Mucosa of rectum (tissue), 2 donors: ENCODE data around the gene RREB1.

Experiments used
- H3K27ac ChIP-seq, 2 donors: one replicate each; pipeline ENCODE4 v1.7.0; 2013; ENCODE audit warnings: inconsistent platforms in 2 of 2, low read depth in 2 of 2, low read length in 2 of 2
- H3K27me3 ChIP-seq, 2 donors: one replicate each; pipeline ENCODE4 v1.7.0; 2013; ENCODE audit warnings: low read length in 2 of 2; ENCODE audit not compliant: control insufficient read depth in 2 of 2, insufficient read depth in 2 of 2
- H3K36me3 ChIP-seq, 2 donors: one replicate each; pipeline ENCODE4 v1.7.0; 2013; ENCODE audit warnings: low read length in 2 of 2; ENCODE audit not compliant: control insufficient read depth in 2 of 2, insufficient read depth in 2 of 2
- H3K4me1 ChIP-seq, 2 donors: one replicate each; pipeline ENCODE4 v1.7.0; 2013; ENCODE audit warnings: low read length in 2 of 2, mild to moderate bottlenecking in 1 of 2; ENCODE audit not compliant: control insufficient read depth in 2 of 2, insufficient read depth in 2 of 2
- H3K4me3 ChIP-seq, 2 donors: one replicate each; pipeline ENCODE4 v1.7.0; 2013; ENCODE audit warnings: low read length in 2 of 2
- H3K9ac ChIP-seq, 2 donors: one replicate each; pipeline ENCODE4 v1.7.0; 2013; ENCODE audit warnings: low read length in 2 of 2, low read depth in 1 of 2, mild to moderate bottlenecking in 1 of 2
- H3K9me3 ChIP-seq, 2 donors: one replicate each; pipeline ENCODE4 v1.7.0; 2013; ENCODE audit warnings: low read length in 2 of 2; ENCODE audit not compliant: control insufficient read depth in 2 of 2
- donor health status: healthy.
- donor health status: Normal muscosa, but diverticular disease.

The RREB1 gene

DNA sequence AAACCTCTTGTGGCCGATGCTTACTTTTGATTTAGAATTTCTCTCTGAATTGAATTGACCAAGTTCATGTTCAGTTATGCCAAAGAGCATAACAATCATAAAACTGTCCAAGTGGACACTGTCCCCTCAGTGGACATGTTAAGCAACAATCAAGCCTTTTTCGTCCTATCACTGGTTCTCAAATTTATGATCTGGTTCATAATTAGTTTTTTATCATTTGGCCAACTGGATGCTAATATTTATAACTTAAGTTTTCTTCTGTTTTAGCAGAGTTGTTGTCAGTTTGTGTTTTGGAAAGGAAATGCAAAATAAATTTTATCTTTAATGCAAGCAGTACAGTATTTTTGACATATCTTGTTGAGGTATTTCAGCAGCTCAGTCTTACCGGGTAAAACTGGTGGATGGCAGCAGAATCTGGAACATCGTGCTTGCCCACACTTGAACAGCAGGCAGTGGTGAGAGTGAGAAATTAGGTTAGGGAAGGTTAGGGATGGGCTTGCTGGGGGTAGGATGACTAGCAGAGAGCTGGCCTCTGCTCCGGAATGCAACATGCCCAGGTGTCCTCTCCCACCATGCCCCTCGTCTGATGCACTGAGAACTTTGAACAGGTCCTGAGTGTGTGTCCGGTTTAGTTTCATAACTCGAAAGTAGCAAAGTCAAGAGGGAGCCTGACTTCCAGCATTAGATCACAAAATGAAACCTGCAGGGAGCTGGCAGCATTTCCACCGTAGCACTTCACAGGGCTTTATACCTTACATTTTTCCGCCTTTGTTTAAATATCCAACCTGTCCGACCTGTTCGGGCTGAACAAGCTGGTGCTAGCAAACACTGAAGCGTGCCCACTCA is 93.1 kb downstream of the RREB1 start:
- H3K4me1 ChIP-seq: peaks cover 11 to 24% of the 10 kb centered on the region in 2 donors
- peak overlapping the region; percentile 26 to 46 for H3K9ac ChIP-seq
- H3K27me3 ChIP-seq: no peaks in the 10 kb centered on the region
- H3K36me3 ChIP-seq: peaks cover 25 to 43% of the 10 kb centered on the region in 2 donors
- H3K9me3 ChIP-seq: no peaks in the 10 kb centered on the region
- peak overlapping the region; percentile 76 for H3K27ac ChIP-seq
- peak overlapping the region; percentile 31 to 46 for H3K4me3 ChIP-seq

- Histone ChIP-seq H3K4me1 (peaks cover 8 to 22% of the 10 kb centered on the region in 2 donors), H3K27me3 (no peaks in the 10 kb centered on the region), H3K36me3 (peaks cover 30 to 43% of the 10 kb centered on the region in 2 donors), H3K9me3 (no peaks in the 10 kb centered on the region), H3K4me3 (peak overlapping the region; percentile 20 to 24), H3K27ac (peak overlapping the region; percentile 76), H3K9ac (no peak overlapping the region)
These were observed 93.6 kb downstream of the RREB1 start for GRCh38 chr6:7201444-7201731.

- peaks cover 8 to 22% of the 10 kb centered on the region in 2 donors for H3K4me1 ChIP-seq
- H3K4me3 ChIP-seq: peak overlapping the region in 1 of 2 donors; percentile 24
- H3K27me3 ChIP-seq: no peaks in the 10 kb centered on the region
- H3K9ac ChIP-seq: no peak overlapping the region
- peaks cover 32 to 41% of the 10 kb centered on the region in 2 donors for H3K36me3 ChIP-seq
- H3K9me3 ChIP-seq: no peaks in the 10 kb centered on the region
- H3K27ac ChIP-seq: peak overlapping the region; percentile 70 to 76
These were observed 94.2 kb downstream of the RREB1 start for GRCh38 chr6:7201732-7202541.

GRCh38 chr6:7202950-7203349 is 95.2 kb downstream of the RREB1 start:
- Histone ChIP-seq H3K9ac (no peak overlapping the region), H3K36me3 (peaks cover 23 to 35% of the 10 kb centered on the region in 2 donors), H3K27me3 (no peaks in the 10 kb centered on the region), H3K4me1 (peaks cover 8 to 22% of the 10 kb centered on the region in 2 donors), H3K27ac (peak overlapping the region in 1 of 2 donors; percentile 34), H3K9me3 (no peaks in the 10 kb centered on the region), H3K4me3 (no peak overlapping the region)

DNA sequence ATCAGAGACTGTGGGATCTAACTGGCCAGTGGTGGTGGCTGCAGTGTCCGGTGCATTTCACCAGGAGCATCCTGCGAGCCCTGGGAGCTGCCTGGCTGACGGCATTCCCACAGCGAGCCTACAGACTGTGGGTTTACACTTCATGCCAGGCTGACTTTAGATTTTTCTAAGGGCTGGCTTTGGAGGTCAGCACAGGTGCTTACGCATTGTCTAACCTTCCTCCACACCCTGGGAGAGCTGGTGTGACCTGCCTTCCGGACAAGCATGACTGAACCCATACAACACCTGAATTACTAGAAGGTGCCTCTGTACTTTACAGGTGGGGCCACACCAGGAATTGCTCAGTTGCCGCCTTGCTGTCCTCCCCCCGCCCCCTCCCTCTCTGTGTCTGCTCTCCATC is 96.2 kb downstream of the RREB1 start:
- no peak overlapping the region for H3K4me3 ChIP-seq
- H3K4me1 ChIP-seq: peaks cover 8 to 22% of the 10 kb centered on the region in 2 donors
- H3K27ac ChIP-seq: peak overlapping the region in 1 of 2 donors; percentile 1
- peaks cover 28 to 34% of the 10 kb centered on the region in 2 donors for H3K36me3 ChIP-seq
- H3K27me3 ChIP-seq: no peaks in the 10 kb centered on the region
- H3K9me3 ChIP-seq: no peaks in the 10 kb centered on the region
- H3K9ac ChIP-seq: no peak overlapping the region

DNA sequence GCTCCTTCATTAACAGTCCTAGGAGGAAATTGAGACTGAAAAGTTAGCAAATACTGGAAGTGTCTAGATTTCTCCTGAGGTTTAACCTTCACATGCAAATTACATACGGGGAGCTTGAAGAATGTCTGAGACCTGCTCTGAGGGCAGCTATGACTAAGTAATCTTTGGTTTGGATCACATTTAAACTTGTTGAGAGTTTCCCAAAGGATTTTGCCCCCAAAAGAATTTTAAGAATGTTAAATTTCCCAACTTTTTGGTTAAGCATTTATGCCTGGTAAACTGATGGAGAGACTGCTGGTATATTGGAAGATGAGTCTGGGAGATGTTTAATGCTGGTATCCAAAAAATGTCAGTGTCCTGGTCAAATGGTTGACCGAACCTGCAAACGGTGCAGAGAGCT is 97.0 kb downstream of the RREB1 start:
- H3K36me3 ChIP-seq: peaks cover 28 to 34% of the 10 kb centered on the region in 2 donors
- H3K27ac ChIP-seq: no peak overlapping the region
- H3K9me3 ChIP-seq: no peaks in the 10 kb centered on the region
- H3K27me3 ChIP-seq: no peaks in the 10 kb centered on the region
- peaks cover 8 to 22% of the 10 kb centered on the region in 2 donors for H3K4me1 ChIP-seq
- H3K9ac ChIP-seq: no peak overlapping the region
- H3K4me3 ChIP-seq: no peak overlapping the region

DNA sequence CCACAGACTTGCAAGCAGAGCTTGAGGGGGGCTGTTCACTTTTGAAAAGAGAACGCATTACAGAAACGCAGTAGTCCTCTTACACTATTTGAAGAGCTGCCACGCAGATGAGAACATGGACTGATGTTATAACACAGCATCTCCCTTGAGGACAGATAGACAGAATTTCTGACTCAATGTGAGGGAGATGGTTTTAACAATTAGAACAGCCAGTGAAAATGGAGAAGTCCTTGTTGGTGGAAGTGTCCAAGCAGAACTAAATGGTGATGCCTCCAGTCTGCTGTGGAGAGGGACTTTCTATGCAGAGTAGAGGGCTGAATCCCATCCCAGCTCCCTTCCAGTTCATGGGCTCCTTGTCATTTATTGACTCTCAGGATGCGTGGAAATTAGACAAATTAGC is 100.0 kb downstream of the RREB1 start:
- H3K27me3 ChIP-seq: no peaks in the 10 kb centered on the region
- no peak overlapping the region for H3K9ac ChIP-seq
- H3K9me3 ChIP-seq: no peaks in the 10 kb centered on the region
- H3K27ac ChIP-seq: no peak overlapping the region
- H3K4me3 ChIP-seq: no peak overlapping the region
- peaks cover 38 to 49% of the 10 kb centered on the region in 2 donors for H3K36me3 ChIP-seq
- H3K4me1 ChIP-seq: no peaks in the 10 kb centered on the region

DNA sequence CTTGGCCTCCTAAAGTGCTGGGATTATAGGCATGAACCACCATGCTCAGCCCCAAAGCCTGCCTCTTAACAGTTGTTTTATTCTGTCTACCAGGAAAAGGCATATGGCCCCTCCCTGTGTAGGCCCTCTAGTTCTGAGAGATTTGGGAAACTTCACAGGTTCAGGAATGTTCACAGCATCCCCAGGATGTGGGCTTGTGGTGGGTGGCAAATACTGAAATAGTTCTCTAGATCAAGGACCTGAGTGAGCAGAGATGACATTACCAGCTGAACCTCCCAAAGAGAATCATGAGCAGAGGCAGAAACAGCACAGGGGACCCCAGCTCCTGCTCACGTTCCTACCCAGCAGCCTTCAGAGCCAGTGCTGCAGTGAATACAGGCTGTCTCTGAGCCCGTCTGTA is 105.7 kb downstream of the RREB1 start:
- Histone ChIP-seq H3K27me3 (no peaks in the 10 kb centered on the region), H3K27ac (no peak overlapping the region), H3K4me1 (no peaks in the 10 kb centered on the region), H3K9me3 (no peaks in the 10 kb centered on the region), H3K9ac (no peak overlapping the region), H3K36me3 (peaks cover 58 to 66% of the 10 kb centered on the region in 2 donors), H3K4me3 (no peak overlapping the region)

DNA sequence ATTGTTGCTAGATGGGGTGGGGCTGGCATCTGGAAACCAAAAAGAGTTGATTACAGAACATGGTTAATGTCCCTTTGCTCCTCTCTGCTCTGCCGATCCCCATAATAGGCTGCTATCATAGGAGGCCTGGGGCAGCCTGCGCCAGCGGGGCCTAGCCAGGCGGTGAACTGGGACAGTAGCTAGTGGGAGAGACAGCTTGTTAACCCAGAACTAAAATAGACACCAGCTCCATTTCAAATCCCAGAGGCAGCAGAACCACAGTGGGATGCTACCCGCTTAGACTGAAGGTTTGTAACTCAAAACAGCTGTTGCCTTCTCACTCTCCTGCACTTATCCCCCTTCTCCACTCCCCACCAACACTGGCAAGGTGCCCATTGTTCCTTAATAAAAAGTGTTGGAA is 106.7 kb downstream of the RREB1 start:
- Histone ChIP-seq H3K9ac (no peak overlapping the region), H3K4me1 (no peaks in the 10 kb centered on the region), H3K4me3 (no peak overlapping the region), H3K27me3 (no peaks in the 10 kb centered on the region), H3K9me3 (no peaks in the 10 kb centered on the region), H3K36me3 (peaks cover 61 to 70% of the 10 kb centered on the region in 2 donors), H3K27ac (no peak overlapping the region)

- H3K27ac ChIP-seq: no peak overlapping the region
- H3K9me3 ChIP-seq: no peaks in the 10 kb centered on the region
- no peak overlapping the region for H3K4me3 ChIP-seq
- H3K36me3 ChIP-seq: peaks cover 68 to 76% of the 10 kb centered on the region in 2 donors
- no peak overlapping the region for H3K9ac ChIP-seq
- no peaks in the 10 kb centered on the region for H3K4me1 ChIP-seq
- H3K27me3 ChIP-seq: no peaks in the 10 kb centered on the region
These were observed 107.4 kb downstream of the RREB1 start for GRCh38 chr6:7215131-7215530.
